Stimulated activated CD8-positive, alpha-beta memory T cell treated with anti-CD3 and anti-CD28 coated beads, Interleukin-7, amount 100 ng/mL, for 24 hours (primary cell): Measurements from ENCODE around the gene SP6.

Source experiments
- DNase-seq: peaks from one replicate; pipeline ENCODE4 v3.0.0-alpha.2; 2020; ENCODE audit warnings: low read depth

The SP6 gene

GRCh38 chr17:47850692-47851573 lies at the start of gene SP6:
TSS of gene SP6 (minus strand) at chr17:47851163. CDS start at chr17:47848429, 2,734 bp downstream.
- DNase-seq = peak; percentile 26

GRCh38 chr17:47899643-47900042 lies 48.7 kb upstream of the SP6 start:
- DNase-seq = no peak

- DNase-seq = no peak
These were observed 47.3 kb upstream of the SP6 start for GRCh38 chr17:47898241-47898640.

GRCh38 chr17:47897561-47897960 lies 46.6 kb upstream of the SP6 start:
- DNase-seq = no peak

- no peak for DNase-seq
These were observed 45.9 kb upstream of the SP6 start for GRCh38 chr17:47896672-47897490.

- DNase-seq = peak; percentile 95
These were observed 45.1 kb upstream of the SP6 start, which contains the start of gene SP2 for GRCh38 chr17:47895856-47896671. TSS of gene SP2 (plus strand) at chr17:47896236. CDS start at chr17:47896287, 51 bp downstream.

GRCh38 chr17:47895347-47895855 lies 44.4 kb upstream of the SP6 start:
- DNase-seq = peak; percentile 8

- no peak for DNase-seq
These were observed 43.8 kb upstream of the SP6 start for GRCh38 chr17:47894498-47895346.

GRCh38 chr17:47891545-47892088 lies 40.7 kb upstream of the SP6 start:
- DNase-seq = no peak

GRCh38 chr17:47889734-47890529 lies 39.0 kb upstream of the SP6 start:
- DNase-seq = peak; percentile 90

GRCh38 chr17:47888293-47888692 lies 37.3 kb upstream of the SP6 start:
- no peak for DNase-seq

- DNase-seq = no peak
These were observed 34.2 kb upstream of the SP6 start for GRCh38 chr17:47884905-47885730.

- DNase-seq = no peak
These were observed 33.4 kb upstream of the SP6 start for GRCh38 chr17:47884427-47884740.

GRCh38 chr17:47883589-47884426 lies 32.8 kb upstream of the SP6 start:
- no peak for DNase-seq

GRCh38 chr17:47882695-47883588 lies 32.0 kb upstream of the SP6 start:
- DNase-seq = no peak

- DNase-seq = no peak
These were observed 31.3 kb upstream of the SP6 start for GRCh38 chr17:47882247-47882646.
